Nephron (organoid): Measurements from ENCODE around the gene TTC39C.

ENCODE experiments used
- H3K27ac Mint-ChIP-seq, 3 experiments: 2 replicates each; pipeline ENCODE4 v1.8.0; 2020; ENCODE audit warnings: mixed read lengths in 3 of 3, mild to moderate bottlenecking in 2 of 3, moderate library complexity in 1 of 3
- H3K27me3 Mint-ChIP-seq: 2 replicates; pipeline ENCODE4 v1.8.0; 2021; ENCODE audit warnings: low read depth, mild to moderate bottlenecking, moderate library complexity, mixed read lengths
- H3K36me3 Mint-ChIP-seq: 2 replicates; pipeline ENCODE4 v1.8.0; 2020; ENCODE audit warnings: low read depth, mixed read lengths
- H3K4me1 Mint-ChIP-seq: 2 replicates; pipeline ENCODE4 v1.8.0; 2020; ENCODE audit warnings: mixed read lengths
- H3K4me3 Mint-ChIP-seq, 3 experiments: 2 replicates each; pipeline ENCODE4 v1.8.0; 2020; ENCODE audit warnings: mild to moderate bottlenecking in 3 of 3, mixed read lengths in 3 of 3, moderate library complexity in 2 of 3
- H3K9me3 Mint-ChIP-seq: 2 replicates; pipeline ENCODE4 v1.8.0; 2020; ENCODE audit warnings: mixed read lengths
- TF ChIP-seq, protein P1 (sequence below), 3 experiments: fragments of 200-600 bp; sonication (generic); IDR thresholded peaks; one replicate each; pipeline ENCODE4 v1.5.0; 2021; ENCODE audit warnings: antibody characterized with exemption in 3 of 3; ENCODE audit not compliant: unreplicated experiment in 3 of 3

Gene TTC39C

DNA sequence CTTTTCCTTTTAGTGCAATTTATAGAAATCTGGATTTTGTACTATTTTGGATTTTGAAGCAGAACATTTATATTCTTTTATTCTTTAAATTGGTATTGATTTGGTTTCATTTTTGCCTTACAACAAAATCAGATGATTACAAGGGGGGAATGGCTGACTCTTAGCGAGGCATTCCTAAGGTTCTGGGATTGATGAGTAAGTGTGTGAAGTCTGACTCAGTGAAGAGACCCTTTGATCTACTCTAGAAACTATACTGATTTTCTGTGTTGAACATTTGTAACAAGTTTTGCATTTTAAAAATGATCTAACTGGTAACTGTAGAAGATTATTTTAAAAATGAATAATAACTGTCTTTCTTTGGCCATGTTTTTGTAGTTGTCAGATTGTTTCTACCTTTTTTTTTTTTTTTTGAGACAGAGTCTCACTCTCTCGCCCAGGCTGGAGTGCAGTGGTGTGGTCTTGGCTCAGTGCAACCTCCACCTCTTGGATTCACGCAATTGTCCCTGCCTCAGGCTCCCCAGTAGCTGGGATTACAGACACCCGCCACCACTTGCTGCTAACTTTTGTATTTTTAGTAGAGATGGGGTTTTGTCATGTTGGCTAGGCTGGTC, 48.7 kb downstream of the TTC39C start:
- Mint-ChIP-seq H3K36me3 (peaks cover 4% of the 10 kb centered on the region), H3K9me3 (no peaks in the 10 kb centered on the region), H3K4me1 (no peaks in the 10 kb centered on the region), H3K27ac (no peak overlapping the region), H3K27me3 (no peaks in the 10 kb centered on the region), H3K4me3 (no peak overlapping the region)
- TF ChIP-seq, protein P1, sequence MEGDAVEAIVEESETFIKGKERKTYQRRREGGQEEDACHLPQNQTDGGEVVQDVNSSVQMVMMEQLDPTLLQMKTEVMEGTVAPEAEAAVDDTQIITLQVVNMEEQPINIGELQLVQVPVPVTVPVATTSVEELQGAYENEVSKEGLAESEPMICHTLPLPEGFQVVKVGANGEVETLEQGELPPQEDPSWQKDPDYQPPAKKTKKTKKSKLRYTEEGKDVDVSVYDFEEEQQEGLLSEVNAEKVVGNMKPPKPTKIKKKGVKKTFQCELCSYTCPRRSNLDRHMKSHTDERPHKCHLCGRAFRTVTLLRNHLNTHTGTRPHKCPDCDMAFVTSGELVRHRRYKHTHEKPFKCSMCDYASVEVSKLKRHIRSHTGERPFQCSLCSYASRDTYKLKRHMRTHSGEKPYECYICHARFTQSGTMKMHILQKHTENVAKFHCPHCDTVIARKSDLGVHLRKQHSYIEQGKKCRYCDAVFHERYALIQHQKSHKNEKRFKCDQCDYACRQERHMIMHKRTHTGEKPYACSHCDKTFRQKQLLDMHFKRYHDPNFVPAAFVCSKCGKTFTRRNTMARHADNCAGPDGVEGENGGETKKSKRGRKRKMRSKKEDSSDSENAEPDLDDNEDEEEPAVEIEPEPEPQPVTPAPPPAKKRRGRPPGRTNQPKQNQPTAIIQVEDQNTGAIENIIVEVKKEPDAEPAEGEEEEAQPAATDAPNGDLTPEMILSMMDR (IDR thresholded peaks at IDR 0.05; ENCODE audit: unreplicated experiment in 3 of 3): no peak

DNA sequence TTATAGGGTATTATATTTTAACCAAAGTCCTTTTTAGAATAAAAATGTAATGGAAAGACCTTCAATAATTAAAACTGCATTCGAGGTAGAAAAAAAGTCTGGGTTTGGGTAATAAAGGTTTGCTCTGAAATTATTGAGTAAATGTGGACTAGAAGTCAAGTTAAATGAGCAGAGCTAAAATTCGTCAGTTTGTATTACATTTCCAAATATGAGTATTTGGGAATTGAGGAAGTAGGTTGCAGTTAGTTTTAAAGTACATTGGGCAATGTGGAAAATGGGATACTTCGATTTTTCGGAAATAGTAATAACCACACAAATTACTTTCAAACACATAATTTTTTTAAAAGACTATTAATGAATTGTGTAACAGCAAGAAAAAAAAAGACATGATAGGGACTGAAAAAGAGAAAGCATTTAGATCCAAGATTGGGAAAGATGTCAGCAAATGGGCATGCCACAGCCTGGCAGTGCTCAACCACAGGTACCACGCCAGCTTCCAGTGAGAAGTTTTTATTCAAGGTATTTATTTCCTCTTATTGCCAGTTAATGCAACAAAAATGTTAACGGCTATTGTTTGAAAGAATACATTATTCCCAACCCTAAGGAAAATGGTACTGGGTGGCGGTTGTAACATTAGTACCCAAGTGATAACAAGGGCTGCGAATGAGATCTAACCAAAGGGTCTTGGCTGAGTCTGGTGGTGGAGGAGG, 50.0 kb downstream of the TTC39C start:
- H3K4me3 Mint-ChIP-seq: no peak overlapping the region
- no peak overlapping the region for H3K27ac Mint-ChIP-seq
- no peaks in the 10 kb centered on the region for H3K9me3 Mint-ChIP-seq
- no peaks in the 10 kb centered on the region for H3K4me1 Mint-ChIP-seq
- H3K27me3 Mint-ChIP-seq: no peaks in the 10 kb centered on the region
- peaks cover 4% of the 10 kb centered on the region for H3K36me3 Mint-ChIP-seq
- TF ChIP-seq, protein P1 (IDR thresholded peaks at IDR 0.05; ENCODE audit: unreplicated experiment in 3 of 3): no peak

DNA sequence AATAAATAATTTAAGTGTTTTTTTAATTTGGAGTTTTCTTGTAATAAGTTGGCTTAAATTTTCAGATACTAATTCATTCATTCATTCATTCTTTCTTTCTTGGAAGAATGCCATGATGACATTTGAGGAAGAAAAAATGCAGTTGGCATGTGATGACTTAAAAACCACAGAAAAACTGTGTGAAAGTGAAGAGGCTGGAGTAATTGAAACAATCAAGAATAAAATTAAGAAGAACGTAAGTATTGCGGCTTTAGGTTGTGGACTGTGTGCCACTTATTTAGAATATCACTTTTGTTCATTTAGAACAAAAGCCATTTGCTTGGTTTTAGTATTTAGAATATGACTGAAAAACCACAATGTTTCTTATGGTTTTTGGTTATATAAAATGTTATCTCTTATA, 51.4 kb downstream of the TTC39C start:
- Mint-ChIP-seq H3K4me3 (no peak overlapping the region), H3K9me3 (no peaks in the 10 kb centered on the region), H3K27ac (no peak overlapping the region), H3K4me1 (no peaks in the 10 kb centered on the region), H3K27me3 (no peaks in the 10 kb centered on the region), H3K36me3 (peaks cover 4% of the 10 kb centered on the region)
- TF ChIP-seq, protein P1 (IDR thresholded peaks at IDR 0.05; ENCODE audit: unreplicated experiment in 3 of 3): no peak

DNA sequence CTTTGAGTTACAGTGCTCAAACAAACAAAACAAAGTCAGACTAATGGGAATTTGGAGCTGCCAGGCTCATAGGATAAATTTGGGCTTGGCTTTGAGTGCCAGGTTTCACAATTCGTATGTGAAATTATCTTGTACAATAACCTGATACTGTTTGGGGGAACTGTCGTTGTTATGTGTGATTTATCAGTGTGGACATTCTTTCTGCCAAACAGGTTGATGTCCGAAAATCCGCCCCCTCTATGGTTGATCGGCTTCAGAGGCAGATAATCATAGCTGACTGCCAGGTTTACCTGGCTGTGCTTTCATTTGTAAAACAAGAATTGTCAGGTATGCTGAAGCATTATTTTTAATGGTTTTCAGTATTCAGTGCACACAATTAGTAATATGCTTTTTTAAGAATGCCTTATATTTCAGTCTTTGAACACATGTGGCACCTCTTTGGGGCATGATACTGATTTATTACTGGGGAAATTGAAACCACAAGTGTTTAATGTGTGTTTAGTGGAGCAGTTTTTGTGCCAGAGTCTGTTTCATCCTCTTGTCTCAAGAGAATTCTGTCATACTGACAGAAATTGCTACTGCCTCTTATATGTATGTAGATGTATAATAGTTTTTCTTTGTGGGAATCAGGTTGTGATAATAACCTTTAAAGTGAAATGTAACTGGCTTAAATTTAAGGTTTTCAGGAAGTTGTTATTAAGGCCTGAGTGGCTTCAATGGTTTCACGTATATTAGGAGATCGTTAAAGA, 54.6 kb downstream of the TTC39C start:
- H3K9me3 Mint-ChIP-seq: no peaks in the 10 kb centered on the region
- H3K27me3 Mint-ChIP-seq: no peaks in the 10 kb centered on the region
- TF ChIP-seq, protein P1 (IDR thresholded peaks at IDR 0.05; ENCODE audit: unreplicated experiment in 3 of 3): no peak
- no peak overlapping the region for H3K27ac Mint-ChIP-seq
- no peaks in the 10 kb centered on the region for H3K4me1 Mint-ChIP-seq
- peaks cover 8% of the 10 kb centered on the region for H3K36me3 Mint-ChIP-seq
- no peak overlapping the region for H3K4me3 Mint-ChIP-seq

DNA sequence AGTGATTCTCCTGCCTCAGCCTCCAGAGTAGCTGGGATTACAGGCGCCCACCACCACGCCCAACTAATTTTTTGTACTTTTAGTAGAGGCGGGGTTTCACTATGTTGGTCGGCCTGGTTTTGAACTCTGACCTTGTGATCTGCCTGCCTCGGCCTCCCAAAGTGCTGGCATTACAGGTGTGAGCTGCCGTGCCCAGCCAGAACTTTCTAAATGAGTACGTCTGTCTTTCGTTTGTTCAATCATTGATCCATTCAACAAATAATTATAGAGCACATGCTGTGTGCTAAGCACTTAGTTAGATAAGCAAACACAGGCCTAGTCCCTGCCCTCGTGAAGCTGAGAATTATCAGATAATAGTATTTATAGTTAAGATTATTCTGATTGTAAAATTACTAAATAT, 56.5 kb downstream of the TTC39C start:
- Mint-ChIP-seq H3K27me3 (no peaks in the 10 kb centered on the region), H3K9me3 (no peaks in the 10 kb centered on the region), H3K36me3 (peaks cover 13% of the 10 kb centered on the region), H3K27ac (no peak overlapping the region), H3K4me1 (peaks cover 1% of the 10 kb centered on the region), H3K4me3 (no peak overlapping the region)
- TF ChIP-seq, protein P1 (IDR thresholded peaks at IDR 0.05; ENCODE audit: unreplicated experiment in 3 of 3): no peak
